ENCODE data around the gene ZNF555.

The ZNF555 gene

DNA sequence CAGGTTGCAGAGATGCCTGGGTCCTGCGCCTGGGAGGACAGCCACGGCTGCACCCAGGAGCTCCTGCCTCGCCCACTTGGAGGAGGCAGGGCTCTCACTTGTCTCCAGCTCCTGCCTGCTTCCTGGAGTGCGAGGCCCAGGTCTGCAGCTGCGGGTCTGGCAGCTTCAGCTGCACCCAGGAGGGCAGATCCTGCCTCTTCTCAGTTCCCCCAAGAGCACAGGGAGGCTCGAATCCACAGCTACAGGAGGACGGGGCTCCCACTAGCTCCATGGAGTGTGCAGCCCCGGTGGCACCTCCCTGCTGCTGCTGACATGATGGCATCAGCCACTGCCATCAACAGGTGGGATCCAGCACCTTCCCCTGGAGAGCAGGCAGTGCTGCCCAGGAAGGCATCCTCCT lies 17.1 kb upstream of the ZNF555 start:
- DNase-seq (ENCODE audit: low spot score), result no peak

DNA sequence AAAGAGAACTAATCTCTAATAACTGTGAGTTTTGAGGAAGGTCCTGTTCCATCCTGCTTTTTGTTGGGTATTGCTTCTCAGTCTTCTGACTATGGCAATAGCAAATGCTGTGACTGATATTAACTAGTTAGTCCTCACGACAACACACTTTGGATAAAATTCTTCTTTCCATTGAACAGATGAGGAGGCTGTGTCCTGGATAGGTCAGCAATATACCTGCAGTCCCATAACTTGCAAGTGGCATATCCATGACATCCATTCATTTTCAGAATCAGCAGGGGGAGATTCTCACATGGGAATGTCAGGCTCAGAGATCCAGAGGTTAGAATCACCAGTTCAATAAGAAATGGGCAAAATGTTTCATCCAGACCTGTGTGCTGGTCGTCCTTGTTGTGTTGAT lies 14.3 kb upstream of the ZNF555 start:
- no peak for DNase-seq (ENCODE audit: low spot score)

DNA sequence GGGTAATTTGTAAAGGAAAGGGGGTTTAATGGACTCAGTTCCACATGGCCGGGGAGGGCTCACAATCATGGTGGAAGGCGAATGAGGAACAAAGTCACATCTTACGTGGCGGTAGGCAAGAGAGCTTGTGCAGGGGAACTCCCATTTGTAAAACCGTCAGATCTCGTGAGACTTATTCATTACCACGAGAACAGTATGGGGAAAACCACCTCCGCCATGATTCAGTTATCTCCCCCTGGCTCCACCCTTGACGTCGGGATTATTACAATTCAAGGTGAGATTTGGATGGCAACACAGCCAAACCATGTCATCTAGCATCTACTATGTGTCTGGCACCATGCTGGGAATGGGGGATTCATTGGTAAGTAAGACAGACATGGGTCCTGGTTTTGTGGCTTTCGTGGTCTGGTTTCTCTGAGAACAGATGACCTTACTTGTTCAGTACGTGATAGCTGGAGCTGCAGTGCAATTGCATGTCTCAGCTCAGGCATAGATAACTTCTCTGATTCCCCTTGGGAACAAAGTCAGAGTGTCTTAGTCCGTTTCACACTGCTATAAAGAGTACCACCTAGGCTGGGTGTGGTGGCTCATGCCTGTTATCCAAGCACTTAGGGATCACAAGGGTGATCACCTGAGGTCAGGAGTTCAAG lies 13.3 kb upstream of the ZNF555 start:
- no peak for DNase-seq (ENCODE audit: low spot score)

DNA sequence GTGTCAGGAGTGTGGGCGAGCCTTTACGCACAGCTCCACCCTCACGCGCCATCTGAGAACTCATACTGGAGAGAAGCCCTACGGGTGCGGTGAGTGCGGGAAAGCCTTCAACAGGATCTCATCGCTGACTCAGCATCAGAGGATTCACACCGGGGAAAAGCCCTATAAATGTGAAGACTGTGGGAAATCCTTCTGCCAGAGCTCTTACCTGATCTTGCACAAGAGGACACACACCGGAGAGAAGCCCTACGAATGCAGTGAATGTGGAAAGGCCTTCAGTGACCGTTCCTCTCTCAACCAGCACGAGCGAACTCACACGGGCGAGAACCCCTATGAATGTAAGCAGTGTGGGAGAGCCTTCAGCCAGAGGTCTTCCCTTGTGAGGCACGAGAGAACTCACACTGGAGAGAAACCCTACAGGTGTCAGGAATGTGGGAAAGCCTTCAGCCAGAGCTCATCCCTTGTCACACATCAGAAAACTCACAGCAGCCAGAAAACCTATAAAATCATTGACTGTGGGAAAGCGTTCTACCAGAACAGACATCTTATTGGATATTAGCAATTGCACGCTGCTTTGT lies 6.9 kb upstream of the ZNF555 start:
- no peak for DNase-seq (ENCODE audit: low spot score)

DNA sequence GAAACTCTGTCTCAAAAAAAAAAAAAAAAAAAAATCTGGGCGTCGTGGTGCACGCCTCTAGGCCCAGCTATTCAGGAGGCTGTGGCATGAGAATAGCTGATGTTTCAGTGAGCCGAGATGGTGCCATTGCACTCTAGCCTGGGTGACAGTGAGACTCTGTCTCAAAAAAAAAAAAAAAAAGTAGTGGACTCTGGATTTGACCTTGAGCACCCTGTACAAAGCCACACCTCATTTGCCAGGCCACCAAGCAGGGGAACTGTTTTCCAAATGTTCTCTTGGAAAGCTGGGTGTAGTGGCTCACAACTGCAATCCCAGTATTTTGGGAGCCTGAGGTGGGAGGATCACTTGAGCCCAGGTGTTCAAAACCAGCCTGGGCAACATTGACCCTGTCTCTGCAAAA lies 3.8 kb upstream of the ZNF555 start:
- DNase-seq (ENCODE audit: low spot score), result no peak

DNA sequence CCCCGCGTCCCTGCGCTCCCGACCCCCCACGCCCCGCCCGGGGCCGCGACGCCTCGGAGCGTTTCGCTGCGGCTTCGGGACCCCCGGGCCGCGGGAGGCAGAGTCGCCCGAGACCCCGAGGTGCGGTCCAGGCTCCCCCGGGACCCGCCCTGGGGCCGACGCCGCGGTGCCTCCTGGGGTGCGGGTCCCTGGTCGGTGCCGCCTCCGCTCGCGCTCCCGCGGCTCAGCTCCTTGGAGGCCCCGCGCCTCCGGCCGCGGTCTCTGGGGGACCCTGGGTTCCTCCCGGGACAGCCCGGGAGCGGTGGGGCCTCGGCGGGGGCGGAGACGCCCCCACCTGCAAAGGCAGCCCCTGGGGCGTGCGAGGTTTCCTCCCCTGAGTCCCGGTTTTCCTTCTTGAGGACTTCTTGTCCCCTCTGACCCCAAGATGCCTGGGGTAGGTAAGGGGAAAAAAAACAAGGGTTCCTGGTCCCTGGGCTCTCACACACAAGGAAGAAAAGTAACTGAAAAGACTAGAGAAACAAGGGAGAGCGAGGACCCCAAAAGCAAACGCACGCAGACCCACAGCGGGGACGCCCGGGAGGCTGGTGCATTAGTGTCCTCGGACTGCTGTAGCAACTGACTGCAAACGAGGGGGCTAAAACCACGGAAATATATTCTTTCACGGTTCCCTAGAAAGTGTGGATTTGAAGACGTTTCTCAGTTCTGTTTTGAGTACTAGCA lies 740 bp downstream of the ZNF555 start:
- no peak for DNase-seq (ENCODE audit: low spot score)

DNA sequence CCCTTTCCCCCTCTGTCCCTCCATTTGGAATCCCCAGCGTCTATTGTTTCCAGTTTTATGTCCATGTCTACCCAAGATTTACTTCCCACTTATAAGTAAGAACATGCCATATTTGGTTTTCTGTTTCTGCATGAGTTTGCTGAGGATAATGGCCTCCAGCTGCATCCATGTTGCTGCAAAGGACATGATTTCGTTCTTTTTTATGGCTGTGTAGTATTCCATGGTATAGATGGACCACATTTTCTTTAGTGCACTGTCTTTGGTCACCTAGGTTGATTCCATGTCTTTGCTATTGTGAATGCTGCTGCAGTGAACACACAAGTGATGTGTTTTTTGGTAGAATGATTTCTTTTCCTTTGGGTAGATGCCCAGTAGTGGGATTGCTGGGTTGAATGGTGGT lies 3.8 kb downstream of the ZNF555 start:
- no peak for DNase-seq (ENCODE audit: low spot score)

DNA sequence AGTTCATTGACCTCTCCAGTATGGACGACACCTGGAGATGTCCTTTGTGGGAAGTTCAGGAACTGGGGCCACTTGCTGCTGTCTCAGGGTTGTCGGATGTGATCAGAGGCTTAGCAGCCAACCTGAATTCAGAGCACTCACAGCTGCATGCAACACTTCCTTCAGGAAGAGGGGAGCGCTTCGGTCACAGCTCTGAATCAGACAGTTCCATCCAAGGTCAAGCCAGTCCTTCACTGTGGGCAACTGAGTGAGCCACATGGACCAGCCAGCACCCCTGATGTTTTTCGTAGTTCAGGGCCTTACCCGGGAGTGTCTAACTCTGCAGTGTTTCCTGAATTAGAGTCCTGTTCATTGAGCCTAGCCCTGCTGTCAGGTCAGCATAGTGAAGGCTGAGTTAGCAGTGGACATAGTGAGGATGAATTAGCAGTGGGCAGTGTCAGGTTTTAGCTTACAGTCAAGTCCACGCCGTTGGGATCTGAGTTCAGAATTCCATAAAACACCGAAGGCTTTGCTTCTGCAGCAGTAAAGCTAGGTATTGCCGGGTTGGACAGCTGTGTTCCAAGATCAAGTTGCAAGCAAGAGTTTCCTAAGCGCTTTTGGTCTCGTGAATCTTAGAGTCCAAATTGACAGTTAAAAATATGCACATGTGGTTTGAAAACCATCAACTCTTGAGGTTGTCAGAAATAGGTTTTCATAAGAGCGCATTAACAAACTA lies 5.1 kb downstream of the ZNF555 start:
- DNase-seq (ENCODE audit: low spot score), result no peak

DNA sequence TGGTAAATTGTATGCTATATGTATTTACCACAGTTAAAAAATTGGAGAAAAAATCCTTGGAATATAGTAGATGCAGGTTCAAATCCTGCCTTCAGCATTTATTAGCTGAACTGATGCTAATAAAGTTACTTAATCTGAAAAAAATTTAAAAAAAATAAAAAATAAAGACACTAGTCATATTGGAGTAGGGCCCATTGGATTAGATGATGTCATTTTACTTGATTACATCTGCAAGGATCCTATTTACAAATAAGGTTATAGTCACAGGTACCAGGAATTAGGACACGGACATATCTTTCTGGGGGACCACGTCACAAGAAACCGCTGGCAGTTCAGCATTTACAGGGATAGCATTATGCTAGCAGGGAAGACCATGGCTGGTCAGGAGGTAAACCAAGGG lies 6.2 kb downstream of the ZNF555 start:
- no peak for DNase-seq (ENCODE audit: low spot score)

DNA sequence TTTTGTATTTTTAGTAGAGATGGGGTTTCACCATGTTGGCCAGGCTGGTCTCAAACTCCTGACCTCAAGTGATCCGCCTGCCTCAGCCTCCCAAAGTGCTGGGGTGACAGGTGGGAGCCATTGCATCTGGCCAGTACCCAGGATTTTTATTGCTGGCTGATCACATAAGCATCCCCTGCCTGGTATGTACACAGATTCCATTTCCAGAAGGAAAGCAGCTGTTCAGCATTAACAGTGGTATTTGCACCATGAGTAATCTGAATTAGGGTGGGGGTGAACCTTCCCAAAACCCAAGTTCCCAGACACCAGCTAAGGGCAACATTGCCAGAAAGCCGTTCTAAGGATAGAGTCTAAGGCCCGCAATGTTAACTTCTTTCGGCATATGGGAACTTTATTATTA lies 7.3 kb downstream of the ZNF555 start:
- DNase-seq (ENCODE audit: low spot score), result no peak

DNA sequence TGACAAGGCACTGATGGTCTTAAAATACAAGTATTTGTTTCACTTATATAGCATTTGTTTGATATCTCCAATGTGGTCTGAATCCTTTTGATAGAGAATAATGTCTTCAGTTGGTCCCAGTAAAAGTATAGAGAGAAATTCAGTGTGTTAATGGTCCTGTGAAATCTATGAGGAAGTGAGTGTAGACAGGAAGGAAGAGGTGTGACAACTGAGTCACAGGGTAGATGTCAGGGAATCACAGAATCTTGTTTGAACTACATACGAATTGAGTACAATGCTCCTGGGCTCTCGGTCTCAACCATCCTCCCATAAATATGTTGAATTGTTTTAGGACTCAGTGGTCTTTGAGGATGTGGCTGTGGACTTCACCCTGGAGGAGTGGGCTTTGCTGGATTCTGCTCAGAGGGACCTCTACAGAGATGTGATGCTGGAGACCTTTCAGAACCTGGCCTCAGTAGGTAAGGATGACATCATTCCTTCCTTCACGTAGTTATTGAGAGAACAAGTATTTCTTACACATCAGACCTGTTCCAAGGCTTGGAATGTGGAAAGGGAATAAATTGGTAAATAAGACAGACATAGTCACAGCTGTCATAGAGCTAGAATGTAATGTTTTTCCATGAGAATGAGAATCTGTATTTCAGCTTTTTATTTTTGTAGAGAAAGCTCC lies 9.1 kb downstream of the ZNF555 start:
- DNase-seq (ENCODE audit: low spot score), result no peak

DNA sequence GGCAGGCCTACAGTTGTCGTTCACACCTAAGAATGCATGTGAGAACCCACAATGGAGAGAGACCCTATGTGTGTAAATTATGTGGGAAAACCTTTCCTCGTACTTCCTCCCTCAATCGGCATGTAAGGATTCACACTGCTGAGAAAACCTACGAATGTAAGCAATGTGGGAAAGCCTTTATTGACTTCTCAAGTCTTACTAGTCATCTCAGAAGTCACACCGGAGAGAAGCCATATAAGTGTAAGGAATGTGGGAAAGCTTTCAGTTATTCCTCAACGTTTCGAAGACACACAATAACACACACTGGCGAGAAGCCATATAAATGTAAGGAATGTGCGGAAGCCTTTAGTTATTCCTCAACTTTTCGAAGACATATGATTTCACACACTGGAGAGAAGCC lies 11.3 kb downstream of the ZNF555 start:
- no peak for DNase-seq (ENCODE audit: low spot score)

DNA sequence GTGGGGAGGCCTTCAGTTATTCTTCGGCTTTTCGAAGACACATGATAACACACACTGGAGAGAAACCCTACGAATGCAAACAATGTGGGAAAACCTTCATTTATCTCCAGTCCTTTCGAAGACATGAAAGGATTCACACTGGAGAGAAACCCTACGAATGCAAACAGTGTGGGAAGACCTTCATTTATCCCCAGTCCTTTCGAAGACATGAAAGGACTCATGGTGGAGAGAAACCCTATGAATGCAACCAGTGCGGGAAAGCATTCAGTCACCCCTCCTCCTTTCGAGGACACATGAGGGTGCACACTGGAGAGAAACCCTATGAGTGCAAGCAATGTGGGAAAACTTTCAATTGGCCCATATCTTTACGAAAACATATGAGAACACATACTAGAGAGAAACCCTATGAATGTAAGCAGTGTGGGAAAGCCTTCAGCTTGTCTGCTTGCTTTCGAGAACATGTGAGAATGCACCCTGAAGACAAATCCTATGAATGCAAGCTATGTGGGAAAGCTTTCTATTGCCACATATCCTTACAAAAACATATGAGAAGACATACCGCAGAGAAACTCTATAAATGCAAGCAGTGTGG lies 11.8 kb downstream of the ZNF555 start:
- DNase-seq (ENCODE audit: low spot score), result no peak

DNA sequence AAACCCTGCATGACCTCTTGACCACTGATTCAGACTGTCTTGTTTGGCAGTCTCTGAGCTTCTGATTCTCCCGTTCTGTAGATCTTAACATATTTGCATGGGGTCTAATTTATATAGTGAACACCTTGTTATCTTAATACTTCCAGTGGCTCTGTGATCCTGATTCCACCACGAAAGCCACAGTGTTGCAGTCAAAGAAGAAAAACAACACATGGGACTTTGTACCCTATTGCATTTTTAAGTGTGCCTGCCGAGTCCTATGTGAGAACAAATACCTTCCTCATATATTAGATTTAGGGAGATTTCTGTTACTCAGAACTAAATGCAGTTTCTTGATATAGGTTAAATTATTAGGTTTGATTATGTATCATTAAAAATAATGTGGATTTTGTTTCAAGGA lies 13.6 kb downstream of the ZNF555 start:
- no peak for DNase-seq (ENCODE audit: low spot score)

DNA sequence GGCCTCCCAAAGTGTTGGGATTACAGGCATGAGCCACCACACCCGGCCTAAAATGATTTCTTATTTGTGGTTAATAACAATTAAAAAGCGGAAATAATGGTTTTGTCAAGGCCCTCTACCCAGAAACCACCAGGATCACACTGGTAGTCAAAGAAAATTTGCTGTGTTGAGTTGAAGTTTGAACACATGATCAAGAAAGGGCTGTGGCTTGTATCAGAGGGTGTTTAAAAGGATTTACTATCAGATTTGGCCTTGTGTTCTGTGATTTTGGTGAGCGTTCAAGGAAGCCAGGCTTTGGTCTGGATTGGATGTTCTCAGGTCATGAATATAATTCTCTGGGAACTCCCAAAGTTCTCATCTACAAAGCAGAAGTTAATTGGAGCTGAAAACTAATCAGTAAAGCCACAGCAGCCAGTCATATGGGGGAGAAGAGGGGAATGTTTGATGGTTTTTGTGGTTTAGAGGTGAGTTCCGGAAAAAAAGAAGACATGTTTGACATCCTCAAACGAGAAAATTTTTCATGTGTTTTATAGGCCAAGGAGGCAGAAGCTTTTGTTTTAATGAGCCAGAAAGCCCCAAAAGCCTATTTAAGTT lies 15.3 kb downstream of the ZNF555 start:
- no peak for DNase-seq (ENCODE audit: low spot score)

DNA sequence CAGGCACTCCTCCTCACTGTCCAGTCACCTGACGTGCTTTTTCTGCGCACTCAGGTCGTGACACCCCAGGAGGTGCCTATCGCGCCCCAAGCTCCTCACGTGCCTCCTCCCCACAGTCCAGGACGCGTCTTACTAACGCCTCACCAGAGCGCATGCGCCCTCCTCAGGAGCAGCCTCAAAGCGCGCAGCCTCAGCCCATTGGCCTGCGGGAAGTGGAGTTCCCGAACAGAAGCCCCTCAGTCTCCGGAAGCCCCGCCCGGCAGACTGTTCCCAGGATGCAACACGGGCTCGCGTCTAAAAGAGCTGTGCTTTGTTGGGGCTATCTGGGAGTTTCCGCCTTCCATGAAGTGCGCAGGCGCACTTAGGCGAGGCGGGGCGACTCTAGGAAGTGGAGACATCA lies 17.6 kb downstream of the ZNF555 start:
- no peak for DNase-seq (ENCODE audit: low spot score)

DNA sequence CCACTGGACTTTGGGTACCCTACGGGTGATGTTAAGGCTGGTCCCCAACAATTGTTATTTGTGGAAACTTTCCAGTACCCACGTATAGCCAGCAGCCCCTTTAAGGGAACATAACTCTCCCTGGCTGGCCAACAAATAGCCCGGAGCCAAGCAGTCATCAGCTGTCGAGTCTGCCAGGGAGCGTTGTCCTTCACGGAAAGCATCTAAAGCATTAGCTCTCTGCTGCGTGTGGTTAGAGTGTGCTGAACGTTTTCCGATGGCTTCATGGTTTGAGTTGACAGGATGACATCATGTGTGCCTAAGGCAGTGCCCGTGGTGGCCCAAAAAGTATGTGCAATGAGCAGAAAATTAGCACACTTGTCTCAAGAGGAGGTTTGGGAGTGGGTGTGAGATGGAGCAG lies 22.5 kb downstream of the ZNF555 start:
- DNase-seq (ENCODE audit: low spot score), result no peak

DNA sequence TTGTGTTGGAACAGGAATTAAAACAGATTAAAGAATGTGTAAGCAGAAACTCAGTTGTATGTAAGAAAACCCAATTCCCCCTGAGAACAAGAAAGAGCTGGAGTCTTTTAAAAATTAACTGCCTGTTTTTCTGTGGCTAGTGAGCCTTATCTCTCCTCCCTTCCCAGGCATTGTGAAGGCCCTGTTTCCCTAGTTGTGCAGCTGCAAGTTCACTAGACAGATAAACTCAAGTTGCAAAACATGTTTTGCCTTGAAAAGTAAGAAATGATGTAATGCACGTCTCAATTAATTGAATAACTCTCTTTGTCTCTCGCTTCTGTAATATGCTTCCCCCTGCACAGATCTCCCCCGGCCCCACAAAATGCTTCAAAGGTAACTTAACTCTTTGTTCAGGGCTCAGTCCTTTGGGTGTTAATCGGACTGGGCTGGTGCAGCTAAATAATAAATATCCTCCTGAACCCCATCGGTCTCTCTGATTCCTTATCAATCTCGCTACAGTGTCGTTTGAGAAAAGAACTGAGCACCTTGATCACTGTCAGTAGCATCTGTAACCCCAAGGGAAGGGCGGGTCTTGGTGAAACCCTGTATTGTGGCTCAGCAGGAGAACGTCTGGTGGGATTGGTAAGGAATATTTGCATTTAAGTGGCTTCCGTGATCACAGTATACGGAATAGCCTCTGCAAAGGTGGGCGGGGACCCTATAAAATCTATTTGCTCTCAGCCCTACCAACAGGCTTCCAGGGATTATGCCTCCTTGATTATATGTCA lies 24.2 kb downstream of the ZNF555 start:
- no peak for DNase-seq (ENCODE audit: low spot score)

DNA sequence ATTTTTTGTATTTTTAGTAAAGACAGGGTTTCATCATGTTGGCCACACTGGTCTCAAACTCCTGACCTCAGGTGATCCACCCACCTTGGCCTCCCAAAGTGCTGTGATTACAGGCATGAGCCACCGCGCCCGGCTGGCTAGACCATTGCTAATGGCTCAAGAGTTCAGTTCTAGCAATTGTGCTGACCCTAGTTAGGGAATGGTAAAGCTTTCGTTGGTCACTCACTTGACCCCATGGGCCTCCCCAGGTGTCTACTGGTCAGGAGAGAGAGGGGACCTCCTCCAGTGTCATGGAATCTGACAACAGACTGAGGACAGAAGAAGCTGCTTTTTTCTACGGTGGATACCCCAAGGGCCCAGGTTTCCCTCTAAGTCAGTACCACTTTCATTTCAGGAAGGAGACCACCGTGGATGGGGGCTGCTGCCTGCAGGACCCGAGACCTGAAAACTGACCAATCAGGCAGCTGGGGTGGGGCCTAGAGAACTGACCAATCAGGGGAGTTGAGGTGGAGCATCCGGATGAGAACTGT lies 25.3 kb downstream of the ZNF555 start:
- DNase-seq (ENCODE audit: low spot score), result no peak

All from hematopoietic multipotent progenitor cell treated with erythropoietin and hydrocortisone succinate and interleukin-3 and kit ligand, for 15 days (in vitro differentiated cells).